GM12878 (cell line): ENCODE measurements around the gene ADGRF1. TPM values are rescaled to one million over a fixed set of nuclear protein-coding genes. Genes with fewer than 3 reads are reported as not detected.

Source experiments
- ATAC-seq: fragments of 200-7000 bp; cut with Tn5 transposase; 3 replicates; pipeline ENCODE4 v1.9.1; 2020; ENCODE audit warnings: mild to moderate bottlenecking, moderate library complexity
- BruUV-seq: library from RNA; stranded (reverse); fragments of 400-500 nt; replicated peaks from 2 replicates; lab custom pipeline; 2021; lab: Mats Ljungman, UMichigan
- CTCF ChIA-PET: fragments of 300-600 bp; sonication (Branson Sonifier 250); formaldehyde crosslinking; extraction: SDS; loops from one replicate; lab custom pipeline; 2021; ENCODE audit warnings: inconsistent platforms; lab: Yijun Ruan, JAX
- POLR2A ChIA-PET: fragments of 350-600 bp; formaldehyde crosslinking; extraction: SDS; loops from one replicate; lab custom pipeline; 2021; ENCODE audit warnings: inconsistent platforms; lab: Charles Lee
- RAD21 ChIA-PET: fragments of 300-600 bp; sonication (Branson Sonifier 250); formaldehyde crosslinking; loops from one replicate; lab custom pipeline; 2023; ENCODE audit warnings: antibody characterized with exemption; ENCODE audit not compliant: unreplicated experiment; lab: Charles Lee
- SMC1A ChIA-PET: fragments of 300-600 bp; sonication (Branson Sonifier 250); formaldehyde crosslinking; loops from one replicate; lab custom pipeline; 2023; ENCODE audit not compliant: unreplicated experiment, uncharacterized antibody; lab: Charles Lee
- DNase-seq: peaks from one replicate; pipeline ENCODE4 v3.0.0-alpha.2; 2011; ENCODE audit warnings: low read depth, low spot score
- FAIRE-seq: peaks from 3 replicates; lab custom pipeline; 2011; peaks lifted over from hg19 to GRCh38; lab: Jason Lieb, UNC
- H2AFZ ChIP-seq: 2 replicates; pipeline ENCODE4 v1.6.0; 2011; ENCODE audit warnings: low read depth, low read length, control low read depth; ENCODE audit not compliant: control insufficient read depth
- H3K27ac ChIP-seq: 2 replicates; pipeline ENCODE4 v1.5.1; 2011; ENCODE audit warnings: control low read depth; ENCODE audit not compliant: control insufficient read depth, insufficient read depth
- H3K27me3 ChIP-seq, 2 experiments: replicated peaks in 1 of 2; 2 replicates each; pipeline versions ENCODE4 v1.6.0 to v1.6.1; 2011; ENCODE audit warnings: low read length in 1 of 2; ENCODE audit not compliant: control insufficient read depth in 2 of 2, insufficient read depth in 2 of 2
- H3K36me3 ChIP-seq, 2 experiments: 2 replicates each; pipeline ENCODE4 v1.5.1; 2011; ENCODE audit warnings: low read length in 1 of 2; ENCODE audit not compliant: control insufficient read depth in 2 of 2, insufficient read depth in 2 of 2
- H3K4me1 ChIP-seq: 2 replicates; pipeline ENCODE4 v1.6.1; 2011; ENCODE audit warnings: mild to moderate bottlenecking, low read length, moderate library complexity, mixed read lengths; ENCODE audit not compliant: control insufficient read depth, insufficient read depth
- H3K4me2 ChIP-seq: 2 replicates; pipeline ENCODE4 v1.6.0; 2011; ENCODE audit warnings: control low read depth; ENCODE audit not compliant: control insufficient read depth, insufficient read depth
- H3K4me3 ChIP-seq: fragments of 200-600 bp; sonication (generic); 2 replicates; pipeline ENCODE4 v1.5.1; 2016
- H3K79me2 ChIP-seq: 2 replicates; pipeline ENCODE4 v1.6.0; 2011; ENCODE audit warnings: low read length; ENCODE audit not compliant: control insufficient read depth, insufficient read depth
- H3K9ac ChIP-seq: 2 replicates; pipeline ENCODE4 v1.8.0; 2011; ENCODE audit warnings: low read length, control low read depth, mixed read lengths; ENCODE audit not compliant: control insufficient read depth, insufficient read depth
- H3K9me3 ChIP-seq: replicated peaks from 3 replicates; pipeline ENCODE4 v1.5.1; 2011; ENCODE audit warnings: mild to moderate bottlenecking, low read length; ENCODE audit not compliant: control insufficient read depth, insufficient read depth
- H4K20me1 ChIP-seq: 2 replicates; pipeline ENCODE4 v1.6.0; 2011; ENCODE audit not compliant: control insufficient read depth, insufficient read depth
- ASH2L ChIP-seq: fragments of 300-600, 200-600 bp; sonication (generic); IDR thresholded peaks from 2 replicates; pipeline ENCODE4 v1.6.1; 2017; ENCODE audit warnings: low read depth, mild to moderate bottlenecking, borderline replicate concordance
- EP300 ChIP-seq, 2 experiments: fragments of 150-350 bp in 1 of 2; IDR thresholded peaks; 2 replicates each; pipeline ENCODE4 v1.6.1; 2011 to 2012; ENCODE audit warnings: low read depth in 2 of 2, low read length in 2 of 2, borderline replicate concordance in 1 of 2, improper control_type of control experiment in 1 of 2, inconsistent platforms in 1 of 2; ENCODE audit not compliant: control insufficient read depth in 1 of 2
- MTA3 ChIP-seq: IDR thresholded peaks from 2 replicates; pipeline ENCODE4 v1.6.1; 2012; ENCODE audit warnings: low read length, inconsistent platforms, borderline replicate concordance
- MXI1 ChIP-seq: fragments of 150-350 bp; IDR thresholded peaks from 2 replicates; pipeline ENCODE4 v1.6.1; 2011; ENCODE audit warnings: low read depth, mild to moderate bottlenecking, inconsistent platforms, low read length, improper control_type of control experiment
- PAX5 ChIP-seq: IDR thresholded peaks from 2 replicates; pipeline ENCODE4 v1.6.1; 2011; ENCODE audit warnings: low read depth, low read length, borderline replicate concordance
- PKNOX1 ChIP-seq: fragments of 450-650 bp; IDR thresholded peaks from 2 replicates; pipeline ENCODE4 v1.6.1; 2016; ENCODE audit warnings: mild to moderate bottlenecking
- SPI1 ChIP-seq: IDR thresholded peaks from 2 replicates; pipeline ENCODE4 v1.6.1; 2011; ENCODE audit warnings: low read depth, mild to moderate bottlenecking, low read length, moderate library complexity, borderline replicate concordance; ENCODE audit not compliant: insufficient read depth
- SRF ChIP-seq, 2 experiments: IDR thresholded peaks; 2 replicates each; pipeline ENCODE4 v1.6.1; 2011; ENCODE audit warnings: low read depth in 2 of 2, low read length in 2 of 2, mild to moderate bottlenecking in 1 of 2, moderate library complexity in 1 of 2
- YBX1 ChIP-seq: fragments of 450-650 bp; IDR thresholded peaks from 2 replicates; pipeline ENCODE4 v1.6.1; 2016; ENCODE audit warnings: antibody characterized with exemption
- ZNF24 ChIP-seq: fragments of 450-650 bp; IDR thresholded peaks from 2 replicates; pipeline ENCODE4 v1.6.1; 2017; ENCODE audit warnings: antibody characterized with exemption, mild to moderate bottlenecking
- ZNF274 ChIP-seq: IDR thresholded peaks from one replicate; pipeline ENCODE4 v1.8.0; 2011; ENCODE audit not compliant: insufficient read length, insufficient read depth
- ZZZ3 ChIP-seq: IDR thresholded peaks from 2 replicates; pipeline ENCODE4 v1.6.1; 2011; ENCODE audit warnings: low read depth; ENCODE audit not compliant: control insufficient read depth, insufficient read length
- in situ Hi-C: fragments of 300-500 bp; cut with MboI; formaldehyde crosslinking; loops from 9 replicates; pipeline ENCODE4 v1.14.3; 2018; ENCODE audit warnings: mixed read lengths
- intact Hi-C: fragments of 100-400 bp; cut with micrococcal nuclease; formaldehyde crosslinking; loops from one replicate; pipeline ENCODE4 v1.14.2; 2022; ENCODE audit not compliant: unreplicated experiment
- polyA plus RNA-seq, 11 experiments: library from polyadenylated mRNA; depleted of rRNA in 4 of 11; unstranded in 6 of 11; stranded (reverse) in 5 of 11; fragments of >200 nt; fragmentation: Nextera tagmentation in 4 of 11; fragmentation: Illumina TruSeq in 1 of 11; extraction: Ambion mirVana in 4 of 11; extraction: Trizol in 1 of 11; gene quantifications; 1 replicate in 1 of 11; 2 replicates in 10 of 11; pipeline versions ENCODE4 v1.2.1 to v1.2.3, GENCODE V29; 2011 to 2016; ENCODE audit warnings: inconsistent platforms in 2 of 11, missing spikeins in 2 of 11, low read depth in 1 of 11
- total RNA-seq, 4 experiments: library from RNA; depleted of rRNA in 3 of 4; stranded (reverse); fragments of >200 nt in 3 of 4; fragmentation: Illumina TruSeq in 1 of 4; extraction: Trizol in 1 of 4; gene quantifications; 2 replicates each; pipeline versions ENCODE4 v1.2.1 to v1.2.3, GENCODE V29; 2013 to 2021
- TF ChIP-seq, protein P1 (sequence below), 3 experiments: IDR thresholded peaks in 2 of 3; conservative IDR thresholded peaks in 1 of 3; 2 replicates each; pipeline ENCODE4 v1.5.1; 2011; ENCODE audit warnings: low read depth in 3 of 3, low read length in 3 of 3, mild to moderate bottlenecking in 3 of 3, control low read depth in 2 of 3, moderate library complexity in 2 of 3, inconsistent platforms in 1 of 3, mixed read lengths in 1 of 3; ENCODE audit not compliant: control insufficient read depth in 2 of 3, insufficient read depth in 1 of 3; ENCODE audit errors: extremely low read depth in 1 of 3

ADGRF1 gene
- total and polyA plus RNA-seq, 10 of the 15 experiments (the other 5 are each of a cell fraction or from before 2014, with no cell fraction given): 0.05 TPM; not detected in 9

GRCh38 chr6:46967826-46968349, 74.2 kb downstream of the ADGRF1 start:
- no peak overlapping the region for H3K9ac ChIP-seq
- no peak overlapping the region for H3K4me2 ChIP-seq
- no peak overlapping the region for H2AFZ ChIP-seq
- in situ Hi-C loops: no loop called here
- no peaks in the 10 kb centered on the region for H3K27me3 ChIP-seq
- no peak for DNase-seq
- no peaks in the 10 kb centered on the region for H3K79me2 ChIP-seq
- BruUV-seq: no TSS peak
- H3K9me3 ChIP-seq: no peaks in the 10 kb centered on the region
- CTCF ChIA-PET: no interaction called here
- H3K27ac ChIP-seq: no peak overlapping the region
- TF ChIP-seq ZNF274 (no peak), YBX1 (no peak), ZZZ3 (no peak), SPI1 (no peak), PAX5 (no peak), ASH2L (no peak), MXI1 (no peak), SRF (IDR thresholded peaks at IDR 0.05; ENCODE audit: low read depth in 2 of 2, low read length in 2 of 2) (no peak), PKNOX1 (no peak), EP300 (IDR thresholded peaks at IDR 0.05; ENCODE audit: borderline replicate concordance in 1 of 2, control insufficient read depth in 1 of 2, low read depth in 2 of 2, low read length in 2 of 2) (no peak), ZNF24 (no peak), MTA3 (no peak)
- TF ChIP-seq, protein P1, sequence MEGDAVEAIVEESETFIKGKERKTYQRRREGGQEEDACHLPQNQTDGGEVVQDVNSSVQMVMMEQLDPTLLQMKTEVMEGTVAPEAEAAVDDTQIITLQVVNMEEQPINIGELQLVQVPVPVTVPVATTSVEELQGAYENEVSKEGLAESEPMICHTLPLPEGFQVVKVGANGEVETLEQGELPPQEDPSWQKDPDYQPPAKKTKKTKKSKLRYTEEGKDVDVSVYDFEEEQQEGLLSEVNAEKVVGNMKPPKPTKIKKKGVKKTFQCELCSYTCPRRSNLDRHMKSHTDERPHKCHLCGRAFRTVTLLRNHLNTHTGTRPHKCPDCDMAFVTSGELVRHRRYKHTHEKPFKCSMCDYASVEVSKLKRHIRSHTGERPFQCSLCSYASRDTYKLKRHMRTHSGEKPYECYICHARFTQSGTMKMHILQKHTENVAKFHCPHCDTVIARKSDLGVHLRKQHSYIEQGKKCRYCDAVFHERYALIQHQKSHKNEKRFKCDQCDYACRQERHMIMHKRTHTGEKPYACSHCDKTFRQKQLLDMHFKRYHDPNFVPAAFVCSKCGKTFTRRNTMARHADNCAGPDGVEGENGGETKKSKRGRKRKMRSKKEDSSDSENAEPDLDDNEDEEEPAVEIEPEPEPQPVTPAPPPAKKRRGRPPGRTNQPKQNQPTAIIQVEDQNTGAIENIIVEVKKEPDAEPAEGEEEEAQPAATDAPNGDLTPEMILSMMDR (IDR thresholded peaks at IDR 0.05 in 2 of 3, conservative IDR thresholded peaks at IDR 0.05 in 1 of 3; ENCODE audit: control insufficient read depth in 2 of 3, extremely low read depth in 1 of 3, insufficient read depth in 1 of 3, low read depth in 3 of 3, low read length in 3 of 3): no peak
- FAIRE-seq: no peak
- H4K20me1 ChIP-seq: no peaks in the 10 kb centered on the region
- no peaks in the 10 kb centered on the region for H3K4me1 ChIP-seq
- H3K36me3 ChIP-seq: no peaks in the 10 kb centered on the region
- no peak for ATAC-seq
- POLR2A ChIA-PET: no interaction called here
- RAD21 ChIA-PET: no interaction called here
- intact Hi-C loops: no loop called here
- SMC1A ChIA-PET: no interaction called here
- H3K4me3 ChIP-seq: no peak overlapping the region
